HepG2 (cell line): ENCODE results near the gene CCDC170. TPM values are rescaled to one million over a fixed set of nuclear protein-coding genes. Genes with fewer than 3 reads are reported as not detected.
A peak's percentile ranks its signal among the peaks of the same experiment; 100 is the strongest.

Experiments used
- AHR ChIP-seq: IDR thresholded peaks from 2 replicates; pipeline ENCODE4 v1.6.1; 2018; ENCODE audit warnings: missing genetic modification reagents, missing compliant biosample characterization
- GMEB1 ChIP-seq: sonication (generic); formaldehyde crosslinking; IDR thresholded peaks from 2 replicates; pipeline ENCODE4 v1.5.1; 2020; ENCODE audit warnings: missing genetic modification reagents, mild to moderate bottlenecking, borderline replicate concordance
- HMGXB4 ChIP-seq, 2 experiments: sonication (generic) in 1 of 2; formaldehyde crosslinking in 1 of 2; IDR thresholded peaks; 2 replicates each; pipeline versions ENCODE4 v1.4.0 to v1.6.1; 2018 to 2020; ENCODE audit warnings: missing genetic modification reagents in 2 of 2, borderline replicate concordance in 1 of 2, low read depth in 1 of 2, mild to moderate bottlenecking in 1 of 2, missing biosample characterization in 1 of 2
- NFATC3 ChIP-seq: sonication (generic); formaldehyde crosslinking; IDR thresholded peaks from 2 replicates; pipeline ENCODE4 v1.5.1; 2020; ENCODE audit warnings: mild to moderate bottlenecking, missing genetic modification reagents
- NFYB ChIP-seq: sonication (generic); formaldehyde crosslinking; IDR thresholded peaks from 2 replicates; pipeline ENCODE4 v1.4.0; 2020; ENCODE audit warnings: missing genetic modification reagents
- TCF12 ChIP-seq, 2 experiments: fragments of 450-650 bp in 1 of 2; sonication (generic) in 1 of 2; formaldehyde crosslinking in 1 of 2; IDR thresholded peaks; 2 replicates each; pipeline versions ENCODE4 v1.6.1 to v1.8.0; 2017 to 2022; ENCODE audit warnings: antibody characterized with exemption in 1 of 2, mild to moderate bottlenecking in 1 of 2, missing genetic modification reagents in 1 of 2, moderate library complexity in 1 of 2
- ZFP36 ChIP-seq: fragments of 150-350 bp; IDR thresholded peaks from 2 replicates; pipeline ENCODE4 v1.6.1; 2018; ENCODE audit warnings: borderline replicate concordance, low read length, low read depth; ENCODE audit not compliant: partially characterized antibody
- ZNF644 ChIP-seq: IDR thresholded peaks from 2 replicates; pipeline ENCODE4 v1.6.1; 2016; ENCODE audit warnings: low read depth
- polyA plus RNA-seq, 8 experiments: library from polyadenylated mRNA; depleted of rRNA in 3 of 8; stranded (reverse) in 7 of 8; unstranded in 1 of 8; fragments of >200 nt; fragmentation: Illumina TruSeq in 4 of 8; extraction: Trizol in 4 of 8; gene quantifications; 2 replicates each; pipeline versions ENCODE4 v1.2.1 to v1.2.3, GENCODE V29; 2011 to 2016; ENCODE audit warnings: low read depth in 4 of 8, missing spikeins in 1 of 8, mixed read lengths in 1 of 8; ENCODE audit not compliant: insufficient read depth in 1 of 8
- total RNA-seq, 5 experiments: library from RNA; depleted of rRNA; stranded (reverse); fragments of >200 nt; fragmentation: Illumina TruSeq; extraction: Trizol; gene quantifications; 2 replicates each; pipeline ENCODE4 v1.2.3, GENCODE V29; 2016; ENCODE audit warnings: low read depth in 1 of 5
- TF ChIP-seq, protein P1 (sequence below): sonication (generic); formaldehyde crosslinking; IDR thresholded peaks from 2 replicates; pipeline ENCODE4 v1.5.0; 2020; ENCODE audit warnings: mild to moderate bottlenecking, missing genetic modification reagents, borderline replicate concordance
- TF ChIP-seq, protein P2 (sequence below), 2 experiments: sonication (generic) in 1 of 2; formaldehyde crosslinking in 1 of 2; IDR thresholded peaks; 2 replicates each; pipeline versions ENCODE4 v1.5.1 to v1.6.1; 2011 to 2020; ENCODE audit warnings: borderline replicate concordance in 1 of 2, low read depth in 1 of 2, low read length in 1 of 2, mild to moderate bottlenecking in 1 of 2, missing genetic modification reagents in 1 of 2, moderate library complexity in 1 of 2
- TF ChIP-seq, protein P3 (sequence below): sonication (generic); formaldehyde crosslinking; IDR thresholded peaks from 2 replicates; pipeline ENCODE4 v1.4.0; 2020; ENCODE audit warnings: missing genetic modification reagents
- TF ChIP-seq, protein P4 (sequence below): sonication (generic); formaldehyde crosslinking; IDR thresholded peaks from 2 replicates; pipeline ENCODE4 v1.8.1; 2023; ENCODE audit warnings: mild to moderate bottlenecking, inconsistent platforms, moderate library complexity, missing genetic modification reagents, borderline replicate concordance
- TF ChIP-seq, protein P5 (sequence below): sonication (generic); formaldehyde crosslinking; IDR thresholded peaks from 2 replicates; pipeline ENCODE4 v1.4.0; 2020; ENCODE audit warnings: missing genetic modification reagents, low read depth, mild to moderate bottlenecking, borderline replicate concordance

CCDC170 gene
- total and polyA plus RNA-seq, 2 of the 13 experiments (the other 11 are each of a cell fraction or from before 2014, with no cell fraction given), result 0.90 to 5.1 TPM

- TF ChIP-seq, protein P1, sequence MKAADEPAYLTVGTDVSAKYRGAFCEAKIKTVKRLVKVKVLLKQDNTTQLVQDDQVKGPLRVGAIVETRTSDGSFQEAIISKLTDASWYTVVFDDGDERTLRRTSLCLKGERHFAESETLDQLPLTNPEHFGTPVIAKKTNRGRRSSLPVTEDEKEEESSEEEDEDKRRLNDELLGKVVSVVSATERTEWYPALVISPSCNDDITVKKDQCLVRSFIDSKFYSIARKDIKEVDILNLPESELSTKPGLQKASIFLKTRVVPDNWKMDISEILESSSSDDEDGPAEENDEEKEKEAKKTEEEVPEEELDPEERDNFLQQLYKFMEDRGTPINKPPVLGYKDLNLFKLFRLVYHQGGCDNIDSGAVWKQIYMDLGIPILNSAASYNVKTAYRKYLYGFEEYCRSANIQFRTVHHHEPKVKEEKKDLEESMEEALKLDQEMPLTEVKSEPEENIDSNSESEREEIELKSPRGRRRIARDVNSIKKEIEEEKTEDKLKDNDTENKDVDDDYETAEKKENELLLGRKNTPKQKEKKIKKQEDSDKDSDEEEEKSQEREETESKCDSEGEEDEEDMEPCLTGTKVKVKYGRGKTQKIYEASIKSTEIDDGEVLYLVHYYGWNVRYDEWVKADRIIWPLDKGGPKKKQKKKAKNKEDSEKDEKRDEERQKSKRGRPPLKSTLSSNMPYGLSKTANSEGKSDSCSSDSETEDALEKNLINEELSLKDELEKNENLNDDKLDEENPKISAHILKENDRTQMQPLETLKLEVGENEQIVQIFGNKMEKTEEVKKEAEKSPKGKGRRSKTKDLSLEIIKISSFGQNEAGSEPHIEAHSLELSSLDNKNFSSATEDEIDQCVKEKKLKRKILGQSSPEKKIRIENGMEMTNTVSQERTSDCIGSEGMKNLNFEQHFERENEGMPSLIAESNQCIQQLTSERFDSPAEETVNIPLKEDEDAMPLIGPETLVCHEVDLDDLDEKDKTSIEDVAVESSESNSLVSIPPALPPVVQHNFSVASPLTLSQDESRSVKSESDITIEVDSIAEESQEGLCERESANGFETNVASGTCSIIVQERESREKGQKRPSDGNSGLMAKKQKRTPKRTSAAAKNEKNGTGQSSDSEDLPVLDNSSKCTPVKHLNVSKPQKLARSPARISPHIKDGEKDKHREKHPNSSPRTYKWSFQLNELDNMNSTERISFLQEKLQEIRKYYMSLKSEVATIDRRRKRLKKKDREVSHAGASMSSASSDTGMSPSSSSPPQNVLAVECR (CRISPR knock-in tag), result no peak; the same call in 1 of the 2 replicates
- TF ChIP-seq GMEB1 (CRISPR knock-in tag) (no peak; the same call in 1 of the 2 replicates), HMGXB4 (CRISPR knock-in tag; IDR thresholded peaks at IDR 0.05; ENCODE audit: borderline replicate concordance in 1 of 2, low read depth in 1 of 2) (no peak), ZFP36 (no peak), ZNF644 (CRISPR knock-in tag) (peak; percentile 29; the same call in 1 of the 2 replicates), TCF12 (IDR thresholded peaks at IDR 0.05) (no peak), TCF12 (CRISPR knock-in tag; IDR thresholded peaks at IDR 0.05) (peak; percentile 47; the same call in 1 of the 2 replicates), AHR (no peak), NFYB (CRISPR knock-in tag) (no peak), NFATC3 (CRISPR knock-in tag) (no peak)
- TF ChIP-seq, protein P2, sequence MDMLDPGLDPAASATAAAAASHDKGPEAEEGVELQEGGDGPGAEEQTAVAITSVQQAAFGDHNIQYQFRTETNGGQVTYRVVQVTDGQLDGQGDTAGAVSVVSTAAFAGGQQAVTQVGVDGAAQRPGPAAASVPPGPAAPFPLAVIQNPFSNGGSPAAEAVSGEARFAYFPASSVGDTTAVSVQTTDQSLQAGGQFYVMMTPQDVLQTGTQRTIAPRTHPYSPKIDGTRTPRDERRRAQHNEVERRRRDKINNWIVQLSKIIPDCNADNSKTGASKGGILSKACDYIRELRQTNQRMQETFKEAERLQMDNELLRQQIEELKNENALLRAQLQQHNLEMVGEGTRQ (IDR thresholded peaks at IDR 0.05; ENCODE audit: low read depth, low read length), result no peak
- TF ChIP-seq, protein P2 (CRISPR knock-in tag; IDR thresholded peaks at IDR 0.05; ENCODE audit: borderline replicate concordance), result no peak
- TF ChIP-seq, protein P3, sequence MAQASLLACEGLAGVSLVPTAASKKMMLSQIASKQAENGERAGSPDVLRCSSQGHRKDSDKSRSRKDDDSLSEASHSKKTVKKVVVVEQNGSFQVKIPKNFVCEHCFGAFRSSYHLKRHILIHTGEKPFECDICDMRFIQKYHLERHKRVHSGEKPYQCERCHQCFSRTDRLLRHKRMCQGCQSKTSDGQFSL (CRISPR knock-in tag), result no peak
- TF ChIP-seq, protein P4, sequence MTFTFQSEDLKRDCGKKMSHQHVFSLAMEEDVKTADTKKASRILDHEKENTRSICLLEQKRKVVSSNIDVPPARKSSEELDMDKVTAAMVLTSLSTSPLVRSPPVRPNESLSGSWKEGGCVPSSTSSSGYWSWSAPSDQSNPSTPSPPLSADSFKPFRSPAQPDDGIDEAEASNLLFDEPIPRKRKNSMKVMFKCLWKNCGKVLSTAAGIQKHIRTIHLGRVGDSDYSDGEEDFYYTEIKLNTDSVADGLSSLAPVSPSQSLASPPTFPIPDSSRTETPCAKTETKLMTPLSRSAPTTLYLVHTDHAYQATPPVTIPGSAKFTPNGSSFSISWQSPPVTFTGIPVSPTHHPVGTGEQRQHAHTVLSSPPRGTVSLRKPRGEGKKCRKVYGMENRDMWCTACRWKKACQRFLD (CRISPR knock-in tag), result no peak
- TF ChIP-seq, protein P5, sequence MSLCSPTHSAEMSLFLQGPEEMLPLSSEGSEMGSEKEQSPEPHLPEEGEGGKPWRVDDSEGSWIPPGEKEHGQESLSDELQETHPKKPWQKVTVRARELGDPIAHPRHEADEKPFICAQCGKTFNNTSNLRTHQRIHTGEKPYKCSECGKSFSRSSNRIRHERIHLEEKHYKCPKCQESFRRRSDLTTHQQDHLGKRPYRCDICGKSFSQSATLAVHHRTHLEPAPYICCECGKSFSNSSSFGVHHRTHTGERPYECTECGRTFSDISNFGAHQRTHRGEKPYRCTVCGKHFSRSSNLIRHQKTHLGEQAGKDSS (CRISPR knock-in tag), result no peak
These were observed 164.3 kb downstream of the CCDC170 start (continued) for GRCh38 chr6:151658091-151658490.
